SU-DHL-6 (cell line): ENCODE results near the gene NALF2.

ENCODE experiments used
- EZH2phosphoT487 ChIP-seq: fragments of 200-600 bp; sonication (generic), shearing (Covaris generic); conservative IDR thresholded peaks from 2 replicates; pipeline ENCODE4 v1.6.1; 2018; ENCODE audit warnings: mild to moderate bottlenecking, antibody characterized with exemption, low read length, moderate library complexity, mixed read lengths
- TF ChIP-seq, protein P1 (sequence below): fragments of 200-600 bp; sonication (generic); IDR thresholded peaks from one replicate; pipeline ENCODE4 v1.5.1; 2017; ENCODE audit warnings: antibody characterized with exemption, mild to moderate bottlenecking, low read length, moderate library complexity; ENCODE audit not compliant: insufficient read depth, poor library complexity, severe bottlenecking

- TF ChIP-seq, protein P1, sequence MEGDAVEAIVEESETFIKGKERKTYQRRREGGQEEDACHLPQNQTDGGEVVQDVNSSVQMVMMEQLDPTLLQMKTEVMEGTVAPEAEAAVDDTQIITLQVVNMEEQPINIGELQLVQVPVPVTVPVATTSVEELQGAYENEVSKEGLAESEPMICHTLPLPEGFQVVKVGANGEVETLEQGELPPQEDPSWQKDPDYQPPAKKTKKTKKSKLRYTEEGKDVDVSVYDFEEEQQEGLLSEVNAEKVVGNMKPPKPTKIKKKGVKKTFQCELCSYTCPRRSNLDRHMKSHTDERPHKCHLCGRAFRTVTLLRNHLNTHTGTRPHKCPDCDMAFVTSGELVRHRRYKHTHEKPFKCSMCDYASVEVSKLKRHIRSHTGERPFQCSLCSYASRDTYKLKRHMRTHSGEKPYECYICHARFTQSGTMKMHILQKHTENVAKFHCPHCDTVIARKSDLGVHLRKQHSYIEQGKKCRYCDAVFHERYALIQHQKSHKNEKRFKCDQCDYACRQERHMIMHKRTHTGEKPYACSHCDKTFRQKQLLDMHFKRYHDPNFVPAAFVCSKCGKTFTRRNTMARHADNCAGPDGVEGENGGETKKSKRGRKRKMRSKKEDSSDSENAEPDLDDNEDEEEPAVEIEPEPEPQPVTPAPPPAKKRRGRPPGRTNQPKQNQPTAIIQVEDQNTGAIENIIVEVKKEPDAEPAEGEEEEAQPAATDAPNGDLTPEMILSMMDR = no peak
- no peak for TF ChIP-seq EZH2phosphoT487
Measured at GRCh38 chrX:69539437-69539836, 35.3 kb downstream of the NALF2 start.
